Chondrocyte (in vitro differentiated cells): ENCODE measurements around the gene DNAAF8. TPM values are rescaled to one million over a fixed set of nuclear protein-coding genes. Genes with fewer than 3 reads are reported as not detected.

Experiments used
- DNase-seq: peaks from one replicate; pipeline ENCODE4 v3.0.0; 2021; ENCODE audit warnings: mixed read lengths, low spot score
- H3K27ac Mint-ChIP-seq: one replicate; pipeline ENCODE4 v1.8.0; 2021; ENCODE audit warnings: mild to moderate bottlenecking, moderate library complexity, mixed read lengths; ENCODE audit not compliant: unreplicated experiment
- H3K27me3 Mint-ChIP-seq: 2 replicates; pipeline ENCODE4 v1.8.0; 2021; ENCODE audit warnings: low read depth, mixed read lengths
- H3K36me3 Mint-ChIP-seq: 2 replicates; pipeline ENCODE4 v1.8.0; 2021; ENCODE audit warnings: low read depth, mixed read lengths
- H3K4me1 Mint-ChIP-seq: 2 replicates; pipeline ENCODE4 v1.8.0; 2021; ENCODE audit warnings: low read depth, mild to moderate bottlenecking, mixed read lengths
- H3K4me3 Mint-ChIP-seq: one replicate; pipeline ENCODE4 v1.8.0; 2021; ENCODE audit warnings: mild to moderate bottlenecking, moderate library complexity, mixed read lengths; ENCODE audit not compliant: unreplicated experiment
- H3K9me3 Mint-ChIP-seq: 2 replicates; pipeline ENCODE4 v1.8.0; 2021; ENCODE audit warnings: low read depth, mixed read lengths
- total RNA-seq: library from RNA; stranded (reverse); gene quantifications from 3 replicates; pipeline ENCODE4 v1.2.1, GENCODE V29; 2021
- TF ChIP-seq, protein P1 (sequence below): fragments of 200-600 bp; sonication (generic); IDR thresholded peaks from 2 replicates; pipeline ENCODE4 v1.5.0; 2021; ENCODE audit warnings: antibody characterized with exemption, mild to moderate bottlenecking, moderate library complexity

Gene DNAAF8
- total RNA-seq, 1 donor from 2014 or later: 2.2 TPM

GRCh38 chr16:4762205-4762604, 27.9 kb downstream of the DNAAF8 start:
- no peak overlapping the region for H3K27ac Mint-ChIP-seq
- H3K9me3 Mint-ChIP-seq: no peaks in the 10 kb centered on the region
- peaks cover 22% of the 10 kb centered on the region for H3K36me3 Mint-ChIP-seq
- DNase-seq: no peak
- no peak overlapping the region for H3K4me3 Mint-ChIP-seq
- H3K27me3 Mint-ChIP-seq: no peaks in the 10 kb centered on the region
- H3K4me1 Mint-ChIP-seq: peaks cover 10% of the 10 kb centered on the region
- TF ChIP-seq, protein P1, sequence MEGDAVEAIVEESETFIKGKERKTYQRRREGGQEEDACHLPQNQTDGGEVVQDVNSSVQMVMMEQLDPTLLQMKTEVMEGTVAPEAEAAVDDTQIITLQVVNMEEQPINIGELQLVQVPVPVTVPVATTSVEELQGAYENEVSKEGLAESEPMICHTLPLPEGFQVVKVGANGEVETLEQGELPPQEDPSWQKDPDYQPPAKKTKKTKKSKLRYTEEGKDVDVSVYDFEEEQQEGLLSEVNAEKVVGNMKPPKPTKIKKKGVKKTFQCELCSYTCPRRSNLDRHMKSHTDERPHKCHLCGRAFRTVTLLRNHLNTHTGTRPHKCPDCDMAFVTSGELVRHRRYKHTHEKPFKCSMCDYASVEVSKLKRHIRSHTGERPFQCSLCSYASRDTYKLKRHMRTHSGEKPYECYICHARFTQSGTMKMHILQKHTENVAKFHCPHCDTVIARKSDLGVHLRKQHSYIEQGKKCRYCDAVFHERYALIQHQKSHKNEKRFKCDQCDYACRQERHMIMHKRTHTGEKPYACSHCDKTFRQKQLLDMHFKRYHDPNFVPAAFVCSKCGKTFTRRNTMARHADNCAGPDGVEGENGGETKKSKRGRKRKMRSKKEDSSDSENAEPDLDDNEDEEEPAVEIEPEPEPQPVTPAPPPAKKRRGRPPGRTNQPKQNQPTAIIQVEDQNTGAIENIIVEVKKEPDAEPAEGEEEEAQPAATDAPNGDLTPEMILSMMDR: no peak

DNA sequence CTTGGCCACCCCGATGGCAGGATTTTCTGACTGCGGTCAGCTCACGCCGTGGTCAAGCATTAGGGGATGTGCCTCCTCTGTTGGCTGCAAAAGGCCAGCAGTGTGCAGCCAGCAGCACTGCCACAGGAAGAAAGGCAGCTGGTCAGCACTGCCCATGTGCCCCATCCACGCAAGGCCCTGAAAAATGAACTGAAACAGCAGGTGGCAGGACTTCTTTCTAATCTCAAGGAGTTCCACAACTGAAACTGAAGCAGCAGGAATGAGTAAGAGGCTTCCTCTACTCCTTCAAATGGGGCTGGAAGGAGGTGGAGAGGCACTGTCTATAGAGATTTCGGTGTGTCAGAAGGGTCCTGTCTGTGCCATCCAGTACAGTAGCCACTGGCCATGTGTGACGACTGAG, 29.5 kb downstream of the DNAAF8 start:
- Mint-ChIP-seq H3K9me3 (no peaks in the 10 kb centered on the region), H3K27me3 (no peaks in the 10 kb centered on the region), H3K4me1 (peaks cover 22% of the 10 kb centered on the region), H3K4me3 (no peak overlapping the region), H3K36me3 (peaks cover 16% of the 10 kb centered on the region), H3K27ac (no peak overlapping the region)
- TF ChIP-seq, protein P1: no peak
- no peak for DNase-seq

- Mint-ChIP-seq H3K36me3 (peaks cover 7% of the 10 kb centered on the region), H3K9me3 (no peaks in the 10 kb centered on the region), H3K27ac (peak overlapping the region; percentile 85), H3K27me3 (no peaks in the 10 kb centered on the region), H3K4me1 (peaks cover 29% of the 10 kb centered on the region), H3K4me3 (peak overlapping the region; percentile 82)
- no peak for DNase-seq
- TF ChIP-seq, protein P1: no peak
These were observed 31.5 kb downstream of the DNAAF8 start for GRCh38 chr16:4765511-4766474.

DNA sequence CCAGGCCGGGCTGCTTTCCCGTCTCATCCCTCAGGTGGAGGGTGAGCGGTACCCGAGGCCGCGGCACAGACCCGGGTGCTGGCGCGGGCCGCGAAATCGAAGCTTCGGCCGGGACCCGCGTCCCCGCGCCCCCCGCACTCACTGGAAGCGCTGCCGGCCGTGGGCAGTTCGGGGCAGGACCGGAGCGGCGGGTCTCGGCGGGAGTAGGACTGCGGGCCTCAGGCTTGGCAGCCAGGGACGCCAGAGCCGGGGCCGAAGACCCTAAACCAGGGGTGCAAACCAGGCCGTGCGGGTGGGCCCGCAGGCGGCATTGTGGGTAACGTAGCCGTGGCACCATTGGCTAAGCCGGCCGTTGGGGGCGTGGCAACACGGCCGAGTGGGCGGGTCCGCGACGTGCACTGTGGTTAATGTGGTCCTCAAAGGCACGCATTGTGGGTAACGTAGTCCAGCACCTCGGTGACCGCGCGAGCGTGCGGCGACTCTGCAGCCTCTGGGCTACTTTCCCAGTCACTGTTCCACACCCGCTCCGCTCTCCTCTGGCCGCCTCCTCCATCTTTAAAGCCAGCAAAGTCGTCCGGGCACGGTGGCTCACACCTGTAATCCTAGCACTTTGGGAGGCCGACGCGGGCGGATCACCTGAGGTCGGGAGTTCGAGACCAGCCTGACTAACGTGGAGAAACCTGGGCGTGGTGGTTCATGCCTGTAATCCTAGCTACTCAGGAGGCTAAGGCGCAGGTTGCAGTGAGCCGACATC, 32.7 kb downstream of the DNAAF8 start, which contains the start of gene ZNF500:
ZNF500 (minus strand) TSS at position 288 of the 754 bp plus-strand sequence. CDS start 1,184 bp downstream, outside the sequence.
- Mint-ChIP-seq H3K27me3 (no peaks in the 10 kb centered on the region), H3K9me3 (no peaks in the 10 kb centered on the region), H3K4me1 (peaks cover 29% of the 10 kb centered on the region), H3K36me3 (peaks cover 4% of the 10 kb centered on the region), H3K4me3 (peak within 1 kb of the TSS; percentile 82), H3K27ac (peak within 1 kb of the TSS; percentile 96)
- TF ChIP-seq, protein P1: no peak
- DNase-seq: peak; percentile 98
